Thymus (tissue), 11 donors: ENCODE results near the gene KCNJ1. TPM values are rescaled to one million over a fixed set of nuclear protein-coding genes. Genes with fewer than 3 reads are reported as not detected.

Experiments
- DNase-seq, 9 donors: peaks; one replicate each; pipeline ENCODE4 v3.0.0-alpha.2; 2013; ENCODE audit warnings: low spot score in 9 of 9, low read depth in 6 of 9, missing footprints in 1 of 9
- H3K27ac ChIP-seq, 2 donors: one replicate each; pipeline ENCODE4 v1.5.1; 2013; ENCODE audit warnings: control low read depth in 1 of 2, low read depth in 1 of 2, low read length in 1 of 2, mild to moderate bottlenecking in 1 of 2, moderate library complexity in 1 of 2
- H3K27me3 ChIP-seq, 2 donors: one replicate each; pipeline ENCODE4 v1.5.1; 2013; ENCODE audit warnings: low read length in 1 of 2; ENCODE audit not compliant: control insufficient read depth in 2 of 2, insufficient read depth in 1 of 2
- H3K36me3 ChIP-seq, 2 donors: one replicate each; pipeline ENCODE4 v1.5.1; 2013; ENCODE audit warnings: low read length in 1 of 2, mild to moderate bottlenecking in 1 of 2, moderate library complexity in 1 of 2; ENCODE audit not compliant: control insufficient read depth in 2 of 2, insufficient read depth in 2 of 2
- H3K4me1 ChIP-seq, 2 donors: one replicate each; pipeline ENCODE4 v1.5.1; 2013; ENCODE audit warnings: low read length in 2 of 2; ENCODE audit not compliant: control insufficient read depth in 2 of 2, insufficient read depth in 2 of 2
- H3K4me3 ChIP-seq, 2 donors: one replicate each; pipeline ENCODE4 v1.5.1; 2013; ENCODE audit warnings: low read length in 2 of 2, control low read depth in 1 of 2, mild to moderate bottlenecking in 1 of 2
- H3K9me3 ChIP-seq, 2 donors: one replicate each; pipeline ENCODE4 v1.5.1; 2013; ENCODE audit warnings: low read length in 1 of 2, mild to moderate bottlenecking in 1 of 2; ENCODE audit not compliant: control insufficient read depth in 2 of 2, insufficient read depth in 1 of 2
- WGBS: extraction: QIAGEN DNeasy Blood & Tissue Kit; methylation state at CpG from one replicate; pipeline ENCODE4 v1.1.7; 2013; 5-methylcytosine and 5-hydroxymethylcytosine counted together
- polyA plus RNA-seq: library from polyadenylated mRNA; stranded (reverse); fragments of 200-250 nt; gene quantifications from one replicate; pipeline ENCODE4 v1.2.3, GENCODE V29; 2013
- total RNA-seq: library from RNA; stranded (reverse); fragments of 120-200 nt; gene quantifications from one replicate; pipeline ENCODE4 v1.2.4, GENCODE V29; 2013
- donor health status: healthy.

Gene KCNJ1
- total and polyA plus RNA-seq, 2 donors, result 0.18 to 0.19 TPM

DNA sequence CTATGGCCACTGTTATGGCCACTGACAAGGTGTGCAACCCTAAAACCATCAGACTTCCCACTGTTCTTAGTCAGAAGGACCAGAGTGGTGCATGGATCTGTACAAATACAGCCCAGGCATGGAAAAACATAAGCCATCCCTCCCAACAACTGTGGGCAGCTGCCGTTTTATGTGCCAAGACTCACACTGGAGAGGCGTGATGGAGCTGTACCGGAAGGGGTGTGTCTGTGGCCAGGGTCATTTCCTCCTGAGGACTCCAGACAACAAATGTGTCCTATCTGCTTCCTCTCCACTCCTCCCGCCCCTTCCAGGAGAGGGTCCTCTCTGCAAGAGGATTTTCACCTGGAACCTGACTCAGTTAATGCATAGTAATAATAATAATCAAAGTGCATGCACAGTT, 29.5 kb downstream of the KCNJ1 start:
- Histone ChIP-seq H3K36me3 (no peaks in the 10 kb centered on the region), H3K27ac (no peak overlapping the region), H3K4me3 (no peak overlapping the region), H3K4me1 (peaks cover 0 to 9% of the 10 kb centered on the region in 2 donors), H3K27me3 (no peaks in the 10 kb centered on the region), H3K9me3 (no peaks in the 10 kb centered on the region)
- no peak for DNase-seq
- 55% methylated on average over 4 of the region's 4 CpGs for WGBS

DNA sequence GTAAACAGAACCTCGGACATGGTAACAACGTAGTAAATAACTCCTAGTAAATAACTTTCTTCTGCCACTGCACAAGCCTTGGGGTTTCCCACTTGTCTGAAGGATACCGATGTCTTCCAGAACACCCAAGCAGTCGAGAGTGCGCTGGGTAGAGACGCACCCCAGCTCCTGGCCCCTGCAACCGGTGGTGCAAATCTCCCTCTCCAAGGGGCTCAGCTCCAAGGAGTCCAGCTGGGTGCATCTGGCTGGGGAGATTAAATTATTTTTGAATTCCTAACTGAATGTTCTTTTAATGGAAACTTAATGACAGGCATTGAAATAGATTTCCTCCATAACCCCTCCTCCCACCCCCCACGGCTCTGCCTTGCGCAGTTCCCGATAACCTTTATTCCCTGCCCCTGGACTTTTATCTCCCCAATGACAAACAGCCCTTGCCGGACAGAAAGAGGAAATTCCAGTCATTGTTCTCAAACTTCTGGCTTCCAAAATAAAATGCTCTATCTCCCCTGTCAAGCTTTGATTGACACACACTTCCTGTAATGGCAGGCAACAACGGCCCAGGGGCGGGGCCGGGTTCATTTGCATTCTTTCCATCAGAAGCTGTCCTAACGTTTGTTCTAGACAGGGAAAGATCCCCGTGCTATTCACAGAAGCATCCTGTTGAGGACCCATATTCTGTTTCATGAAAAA, 31.2 kb downstream of the KCNJ1 start:
- peak in 1 of 9 donors; percentile 31 for DNase-seq
- peaks cover 4 to 17% of the 10 kb centered on the region in 2 donors for H3K4me1 ChIP-seq
- no peaks in the 10 kb centered on the region for H3K27me3 ChIP-seq
- no peaks in the 10 kb centered on the region for H3K36me3 ChIP-seq
- 68% methylated on average over 16 of the region's 16 CpGs for WGBS
- no peak overlapping the region for H3K27ac ChIP-seq
- no peak overlapping the region for H3K4me3 ChIP-seq
- H3K9me3 ChIP-seq, result no peaks in the 10 kb centered on the region

DNA sequence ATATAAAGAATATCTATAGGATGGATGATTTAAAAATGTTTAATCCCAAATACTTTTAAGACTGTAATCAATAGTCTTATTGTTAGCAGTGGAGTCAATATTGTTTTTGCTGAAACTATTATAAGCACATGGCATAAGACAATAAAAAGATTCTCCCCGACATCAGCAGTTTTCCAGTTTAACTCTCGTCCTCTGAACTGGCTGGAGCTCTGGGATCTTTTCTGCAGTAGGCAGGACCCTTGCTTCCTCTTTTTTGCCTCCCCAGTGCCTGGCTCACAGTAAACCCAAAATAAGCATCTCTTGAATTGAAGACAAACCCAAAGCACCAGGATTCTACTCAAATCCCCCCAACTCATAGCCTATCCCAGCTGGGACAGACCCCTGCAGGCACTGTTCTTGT, 32.9 kb downstream of the KCNJ1 start:
- Histone ChIP-seq H3K4me3 (no peak overlapping the region), H3K36me3 (no peaks in the 10 kb centered on the region), H3K9me3 (no peaks in the 10 kb centered on the region), H3K27me3 (no peaks in the 10 kb centered on the region), H3K27ac (no peak overlapping the region), H3K4me1 (peaks cover 9 to 21% of the 10 kb centered on the region in 2 donors)
- WGBS, result 87% methylated on average over 2 of the region's 2 CpGs
- DNase-seq, result no peak

DNA sequence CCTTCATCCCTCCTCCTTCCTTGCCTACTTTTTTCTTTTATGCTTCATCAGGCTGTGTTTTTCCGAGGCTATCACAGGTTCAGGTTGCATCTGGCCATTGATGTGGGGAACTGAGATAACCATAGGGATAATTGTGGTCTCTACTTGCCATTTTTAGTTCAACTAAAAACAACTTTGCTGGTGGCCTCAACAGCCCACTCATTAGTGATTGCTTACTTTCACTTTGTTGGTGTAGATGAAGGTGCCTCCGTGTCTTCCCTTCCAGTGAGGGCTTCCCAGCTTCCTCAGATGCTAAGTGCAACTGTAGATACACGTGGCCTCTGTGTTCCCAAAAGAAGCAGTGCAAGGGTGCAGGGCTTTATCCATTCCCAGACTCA, 35.0 kb downstream of the KCNJ1 start:
- no peaks in the 10 kb centered on the region for H3K9me3 ChIP-seq
- no peaks in the 10 kb centered on the region for H3K36me3 ChIP-seq
- WGBS, result 18% methylated on average over 3 of the region's 3 CpGs
- no peaks in the 10 kb centered on the region for H3K27me3 ChIP-seq
- no peak overlapping the region for H3K27ac ChIP-seq
- peak in 1 of 9 donors; percentile 31 for DNase-seq
- H3K4me3 ChIP-seq, result no peak overlapping the region
- peaks cover 9 to 18% of the 10 kb centered on the region in 2 donors for H3K4me1 ChIP-seq

GRCh38 chr11:128831174-128832120, 35.6 kb downstream of the KCNJ1 start:
- DNase-seq, result peak; percentile 58 to 93 (median 86)
- no peaks in the 10 kb centered on the region for H3K27me3 ChIP-seq
- peaks cover 9 to 18% of the 10 kb centered on the region in 2 donors for H3K4me1 ChIP-seq
- 40% methylated on average over 14 of the region's 14 CpGs for WGBS
- H3K27ac ChIP-seq, result peak overlapping the region in 1 of 2 donors; percentile 22
- peak overlapping the region in 1 of 2 donors; percentile 22 for H3K4me3 ChIP-seq
- no peaks in the 10 kb centered on the region for H3K9me3 ChIP-seq
- H3K36me3 ChIP-seq, result no peaks in the 10 kb centered on the region

DNA sequence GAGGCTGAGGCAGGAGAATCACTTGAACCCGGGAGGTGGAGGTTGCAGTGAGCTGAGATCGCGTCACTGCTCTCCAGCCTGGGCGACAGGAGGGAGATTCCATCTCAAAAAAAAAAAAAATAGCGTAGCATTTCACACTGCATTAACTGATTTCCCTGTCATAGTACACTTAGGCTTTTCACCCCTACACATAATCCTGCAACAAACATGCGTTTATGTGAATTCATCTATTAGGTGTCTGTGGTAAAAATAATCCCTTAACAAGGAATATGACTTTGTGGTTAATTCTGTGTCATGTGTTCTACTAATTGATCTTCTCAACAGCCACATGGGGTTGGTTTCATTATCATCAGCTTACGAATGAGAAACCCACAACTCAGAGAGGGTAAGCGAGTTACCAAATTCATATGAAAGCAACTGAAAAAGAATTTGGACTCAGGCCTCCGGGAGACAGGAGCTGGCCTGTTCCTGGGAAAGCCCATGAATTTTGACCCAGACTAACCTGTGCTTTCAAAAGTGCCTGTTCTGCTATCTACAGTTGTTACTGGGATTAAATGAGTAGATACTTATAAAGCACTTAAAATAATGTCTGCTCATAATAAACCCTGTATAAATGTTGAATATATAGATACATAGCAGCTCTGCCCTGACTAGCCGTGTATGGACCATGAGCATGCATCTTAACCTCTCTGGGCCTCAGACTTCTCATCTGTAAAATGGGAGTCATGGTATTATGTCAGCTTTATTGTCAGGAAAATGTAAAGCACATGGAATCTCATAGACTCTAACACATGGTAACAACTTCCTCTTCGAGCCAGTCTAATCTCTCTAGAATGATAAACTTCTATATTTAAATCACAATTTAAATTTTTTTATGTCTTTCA, 36.6 kb downstream of the KCNJ1 start:
- peak in 3 of 9 donors; percentile 17 to 44 (median 21) for DNase-seq
- Histone ChIP-seq H3K27me3 (no peaks in the 10 kb centered on the region), H3K27ac (peak overlapping the region in 1 of 2 donors; percentile 22), H3K9me3 (no peaks in the 10 kb centered on the region), H3K36me3 (no peaks in the 10 kb centered on the region), H3K4me3 (peak overlapping the region in 1 of 2 donors; percentile 22), H3K4me1 (peaks cover 9 to 18% of the 10 kb centered on the region in 2 donors)
- WGBS, result 69% methylated on average over 11 of the region's 11 CpGs

GRCh38 chr11:128828350-128828749, 38.7 kb downstream of the KCNJ1 start:
- Histone ChIP-seq H3K27me3 (peaks cover 0 to 15% of the 10 kb centered on the region in 2 donors), H3K4me3 (no peak overlapping the region), H3K36me3 (peaks cover 0 to 2% of the 10 kb centered on the region in 2 donors), H3K27ac (no peak overlapping the region), H3K4me1 (peaks cover 9 to 20% of the 10 kb centered on the region in 2 donors), H3K9me3 (no peaks in the 10 kb centered on the region)
- no peak for DNase-seq
- 97% methylated on average over 4 of the region's 4 CpGs for WGBS

- H3K9me3 ChIP-seq, result no peaks in the 10 kb centered on the region
- 91% methylated on average over 7 of the region's 7 CpGs for whole genome bisulfite sequencing
- no peak for DNase-seq
- H3K4me1 ChIP-seq, result peaks cover 9 to 18% of the 10 kb centered on the region in 2 donors
- H3K36me3 ChIP-seq, result peaks cover 0 to 4% of the 10 kb centered on the region in 2 donors
- peaks cover 0 to 22% of the 10 kb centered on the region in 2 donors for H3K27me3 ChIP-seq
- no peak overlapping the region for H3K4me3 ChIP-seq
- H3K27ac ChIP-seq, result no peak overlapping the region
These were observed 39.8 kb downstream of the KCNJ1 start for GRCh38 chr11:128827191-128827893.
